Keratinocyte (primary cell): Measurements from ENCODE around the gene ATL1. TPM values are rescaled to one million over a fixed set of nuclear protein-coding genes. Genes with fewer than 3 reads are reported as not detected.

Experiments
- DNase-seq: peaks from one replicate; pipeline ENCODE4 v3.0.0-alpha.2; 2011; ENCODE audit warnings: low read depth, missing footprints, low spot score
- FAIRE-seq: peaks from 2 replicates; lab custom pipeline; 2011; peaks lifted over from hg19 to GRCh38; lab: Jason Lieb, UNC
- H2AFZ ChIP-seq: 2 replicates; pipeline ENCODE4 v1.6.0; 2012; ENCODE audit warnings: low read length, control low read depth, inconsistent platforms; ENCODE audit not compliant: control insufficient read depth
- H3K27ac ChIP-seq: 2 replicates; pipeline ENCODE4 v1.5.1; 2011; ENCODE audit warnings: low read length; ENCODE audit not compliant: control insufficient read depth, insufficient read depth
- H3K27me3 ChIP-seq: 3 replicates; pipeline ENCODE4 v1.6.0; 2011; ENCODE audit warnings: low read length; ENCODE audit not compliant: control insufficient read depth, insufficient read depth; ENCODE audit errors: extremely low read depth
- H3K36me3 ChIP-seq, 2 experiments: 2 replicates in 1 of 2; 3 replicates in 1 of 2; pipeline ENCODE4 v1.5.1; 2011; ENCODE audit warnings: low read length in 2 of 2, mild to moderate bottlenecking in 1 of 2; ENCODE audit not compliant: control insufficient read depth in 2 of 2, insufficient read depth in 2 of 2; ENCODE audit errors: extremely low read depth in 1 of 2
- H3K4me1 ChIP-seq: 3 replicates; pipeline ENCODE4 v1.5.1; 2011; ENCODE audit warnings: low read length; ENCODE audit not compliant: control insufficient read depth, insufficient read depth; ENCODE audit errors: extremely low read depth
- H3K4me2 ChIP-seq: 3 replicates; pipeline ENCODE4 v1.6.0; 2011; ENCODE audit warnings: low read depth, low read length; ENCODE audit not compliant: control insufficient read depth, insufficient read depth; ENCODE audit errors: extremely low read depth
- H3K4me3 ChIP-seq, 3 experiments: fragments of 200-600 bp in 1 of 3; sonication (generic) in 1 of 3; 2 replicates in 2 of 3; 3 replicates in 1 of 3; pipeline ENCODE4 v1.5.1; 2011 to 2016; ENCODE audit warnings: low read length in 3 of 3, mild to moderate bottlenecking in 3 of 3, control low read depth in 2 of 3, inconsistent platforms in 1 of 3, low read depth in 1 of 3, mixed read lengths in 1 of 3, mixed run types in 1 of 3, moderate library complexity in 1 of 3; ENCODE audit not compliant: control insufficient read depth in 2 of 3, insufficient read depth in 2 of 3; ENCODE audit errors: extremely low read depth in 1 of 3
- H3K79me2 ChIP-seq: 2 replicates; pipeline ENCODE4 v1.6.0; 2012; ENCODE audit warnings: low read length; ENCODE audit not compliant: control insufficient read depth, insufficient read depth
- H3K9ac ChIP-seq: 3 replicates; pipeline ENCODE4 v1.6.0; 2011; ENCODE audit warnings: low read length; ENCODE audit not compliant: control insufficient read depth, insufficient read depth; ENCODE audit errors: extremely low read depth
- H3K9me1 ChIP-seq: 3 replicates; pipeline ENCODE4 v1.6.0; 2011; ENCODE audit warnings: low read length; ENCODE audit not compliant: control insufficient read depth, insufficient read depth; ENCODE audit errors: extremely low read depth
- H3K9me3 ChIP-seq: 2 replicates; pipeline ENCODE4 v1.5.1; 2012; ENCODE audit warnings: low read depth, low read length; ENCODE audit not compliant: control insufficient read depth
- H4K20me1 ChIP-seq: 3 replicates; pipeline ENCODE4 v1.6.0; 2011; ENCODE audit warnings: low read length; ENCODE audit not compliant: control insufficient read depth, insufficient read depth; ENCODE audit errors: extremely low read depth
- EZH2 ChIP-seq: IDR thresholded peaks from one replicate; pipeline ENCODE4 v1.6.1; 2012; ENCODE audit warnings: inconsistent platforms, mild to moderate bottlenecking, low read length, moderate library complexity
- dilution Hi-C: fragments of 300-500 bp; cut with MboI; formaldehyde crosslinking; loops from one replicate; pipeline ENCODE4 v1.7.0; 2020; ENCODE audit warnings: low sequenced_read_pairs; ENCODE audit not compliant: extremely low pct_ligation_motif_present
- polyA plus RNA-seq, 5 experiments: library from polyadenylated mRNA; depleted of rRNA in 3 of 5; stranded (reverse) in 3 of 5; stranded (forward) in 1 of 5; unstranded in 1 of 5; fragments of >200 nt; gene quantifications; 1 replicate in 1 of 5; 2 replicates in 3 of 5; 3 replicates in 1 of 5; pipeline versions ENCODE4 v1.2.1 to v1.2.3, GENCODE V29; 2011 to 2012; ENCODE audit warnings: missing spikeins in 2 of 5, low read depth in 1 of 5, low replicate concordance in 1 of 5
- TF ChIP-seq, protein P1 (sequence below), 3 experiments: IDR thresholded peaks in 1 of 3; conservative IDR thresholded peaks in 1 of 3; optimal IDR thresholded peaks in 1 of 3; 2 replicates in 2 of 3; 3 replicates in 1 of 3; pipeline versions ENCODE3 to v1.5.1; 2011; ENCODE audit warnings: low read length in 3 of 3, mild to moderate bottlenecking in 3 of 3, moderate library complexity in 2 of 3, control low read depth in 1 of 3, inconsistent platforms in 1 of 3; ENCODE audit not compliant: insufficient read depth in 2 of 3; ENCODE audit errors: extremely low read depth in 1 of 3

Gene ATL1
- polyA plus RNA-seq, 1 donor (not counting 4 experiments of a cell fraction or from before 2014, with no cell fraction given): 3.6 TPM

DNA sequence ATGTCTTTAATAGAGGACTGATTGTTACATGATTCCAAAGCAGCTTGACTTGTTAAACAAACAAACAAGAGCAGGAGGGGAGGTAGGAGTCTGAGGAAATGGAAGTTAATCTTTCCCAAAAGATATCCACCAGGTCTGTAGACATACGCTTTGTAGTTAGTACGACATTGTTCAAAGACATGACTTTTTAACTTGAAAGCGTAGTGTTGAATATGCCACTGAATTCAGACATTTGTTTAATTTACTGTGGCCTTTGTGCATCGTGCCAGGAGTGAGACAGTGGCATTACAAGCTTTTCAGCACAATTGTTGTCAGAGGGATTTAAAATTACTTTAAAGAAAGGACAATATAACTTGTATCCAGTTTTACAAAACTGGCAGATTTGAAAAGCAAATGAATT is 55.1 kb downstream of the ATL1 start:
- peaks cover 3% of the 10 kb centered on the region for H3K4me1 ChIP-seq
- no peak overlapping the region for H3K4me3 ChIP-seq
- dilution Hi-C loops: no loop called here
- no peak overlapping the region for H3K4me2 ChIP-seq
- no peaks in the 10 kb centered on the region for H4K20me1 ChIP-seq
- no peaks in the 10 kb centered on the region for H3K9me3 ChIP-seq
- no peaks in the 10 kb centered on the region for H3K9me1 ChIP-seq
- no peak for FAIRE-seq
- H2AFZ ChIP-seq: no peak overlapping the region
- no peak overlapping the region for H3K9ac ChIP-seq
- no peaks in the 10 kb centered on the region for H3K36me3 ChIP-seq
- no peaks in the 10 kb centered on the region for H3K27me3 ChIP-seq
- no peaks in the 10 kb centered on the region for H3K79me2 ChIP-seq
- no peak overlapping the region for H3K27ac ChIP-seq
- no peak for DNase-seq
- TF ChIP-seq, protein P1, sequence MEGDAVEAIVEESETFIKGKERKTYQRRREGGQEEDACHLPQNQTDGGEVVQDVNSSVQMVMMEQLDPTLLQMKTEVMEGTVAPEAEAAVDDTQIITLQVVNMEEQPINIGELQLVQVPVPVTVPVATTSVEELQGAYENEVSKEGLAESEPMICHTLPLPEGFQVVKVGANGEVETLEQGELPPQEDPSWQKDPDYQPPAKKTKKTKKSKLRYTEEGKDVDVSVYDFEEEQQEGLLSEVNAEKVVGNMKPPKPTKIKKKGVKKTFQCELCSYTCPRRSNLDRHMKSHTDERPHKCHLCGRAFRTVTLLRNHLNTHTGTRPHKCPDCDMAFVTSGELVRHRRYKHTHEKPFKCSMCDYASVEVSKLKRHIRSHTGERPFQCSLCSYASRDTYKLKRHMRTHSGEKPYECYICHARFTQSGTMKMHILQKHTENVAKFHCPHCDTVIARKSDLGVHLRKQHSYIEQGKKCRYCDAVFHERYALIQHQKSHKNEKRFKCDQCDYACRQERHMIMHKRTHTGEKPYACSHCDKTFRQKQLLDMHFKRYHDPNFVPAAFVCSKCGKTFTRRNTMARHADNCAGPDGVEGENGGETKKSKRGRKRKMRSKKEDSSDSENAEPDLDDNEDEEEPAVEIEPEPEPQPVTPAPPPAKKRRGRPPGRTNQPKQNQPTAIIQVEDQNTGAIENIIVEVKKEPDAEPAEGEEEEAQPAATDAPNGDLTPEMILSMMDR (optimal IDR thresholded peaks at IDR 0.05 in 1 of 3, IDR thresholded peaks at IDR 0.05 in 1 of 3, conservative IDR thresholded peaks at IDR 0.05 in 1 of 3; ENCODE audit: extremely low read depth in 1 of 3, insufficient read depth in 2 of 3, low read length in 3 of 3): no peak
- TF ChIP-seq EZH2: no peak

DNA sequence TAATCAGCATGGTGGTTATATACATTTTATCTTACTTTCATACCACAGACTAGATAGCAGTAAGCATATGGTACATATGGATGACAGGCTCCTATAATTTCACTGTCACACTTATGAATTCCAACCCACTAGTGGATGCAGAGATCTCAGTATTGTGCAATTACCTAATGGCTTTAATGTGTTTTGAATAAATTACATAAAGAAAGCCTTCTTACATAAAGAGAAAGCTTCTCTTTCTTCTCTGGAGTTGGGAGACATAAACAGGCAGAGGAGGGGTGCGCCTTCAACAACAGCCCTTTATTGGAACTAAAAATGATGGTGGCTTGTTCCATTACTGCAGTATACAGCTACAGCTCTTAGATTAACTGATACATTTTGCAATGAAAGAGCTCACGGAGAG is 55.6 kb downstream of the ATL1 start:
- DNase-seq (no peak), FAIRE-seq (no peak)
- Histone ChIP-seq H3K9me3 (no peaks in the 10 kb centered on the region), H3K4me3 (no peak overlapping the region), H3K79me2 (no peaks in the 10 kb centered on the region), H3K27me3 (no peaks in the 10 kb centered on the region), H3K27ac (no peak overlapping the region), H3K9me1 (no peaks in the 10 kb centered on the region), H3K9ac (no peak overlapping the region), H3K36me3 (no peaks in the 10 kb centered on the region), H3K4me2 (no peak overlapping the region), H4K20me1 (no peaks in the 10 kb centered on the region), H3K4me1 (peaks cover 8% of the 10 kb centered on the region), H2AFZ (no peak overlapping the region)
- TF ChIP-seq, protein P1 (optimal IDR thresholded peaks at IDR 0.05 in 1 of 3, IDR thresholded peaks at IDR 0.05 in 1 of 3, conservative IDR thresholded peaks at IDR 0.05 in 1 of 3; ENCODE audit: extremely low read depth in 1 of 3, insufficient read depth in 2 of 3, low read length in 3 of 3): no peak
- TF ChIP-seq EZH2: no peak
- dilution Hi-C loops: no loop called here
